Activated naive CD8-positive, alpha-beta T cell treated with anti-CD3 and anti-CD28 coated beads, Interleukin-2, amount 50 U/mL, for 24 hours (primary cell): ENCODE measurements around the gene ZDHHC4.
"Not testable (repeated sequence)": the region's sequence is repeated elsewhere in the genome, so short reads cannot be mapped to it uniquely, and the experiment has no call there.

ENCODE experiments used
- ATAC-seq: fragments of 150-1000 bp; cut with Tn5 transposase; one replicate; pipeline ENCODE4 v1.10.0; 2021
- DNase-seq: peaks from one replicate; pipeline ENCODE4 v3.0.0; 2021
- H3K27ac Mint-ChIP-seq: one replicate; pipeline ENCODE4 v1.8.0; 2021; ENCODE audit warnings: mild to moderate bottlenecking, mixed read lengths
- H3K27me3 Mint-ChIP-seq: one replicate; pipeline ENCODE4 v1.8.0; 2021; ENCODE audit warnings: mixed read lengths
- H3K36me3 Mint-ChIP-seq: one replicate; pipeline ENCODE4 v1.8.0; 2021; ENCODE audit warnings: low read depth, mixed read lengths
- H3K4me1 Mint-ChIP-seq: one replicate; pipeline ENCODE4 v1.8.0; 2021; ENCODE audit warnings: mixed read lengths
- H3K4me3 Mint-ChIP-seq: one replicate; pipeline ENCODE4 v1.8.0; 2021; ENCODE audit warnings: mild to moderate bottlenecking, moderate library complexity, mixed read lengths
- H3K9me3 Mint-ChIP-seq: one replicate; pipeline ENCODE4 v1.8.0; 2021; ENCODE audit warnings: mixed read lengths

The ZDHHC4 gene

DNA sequence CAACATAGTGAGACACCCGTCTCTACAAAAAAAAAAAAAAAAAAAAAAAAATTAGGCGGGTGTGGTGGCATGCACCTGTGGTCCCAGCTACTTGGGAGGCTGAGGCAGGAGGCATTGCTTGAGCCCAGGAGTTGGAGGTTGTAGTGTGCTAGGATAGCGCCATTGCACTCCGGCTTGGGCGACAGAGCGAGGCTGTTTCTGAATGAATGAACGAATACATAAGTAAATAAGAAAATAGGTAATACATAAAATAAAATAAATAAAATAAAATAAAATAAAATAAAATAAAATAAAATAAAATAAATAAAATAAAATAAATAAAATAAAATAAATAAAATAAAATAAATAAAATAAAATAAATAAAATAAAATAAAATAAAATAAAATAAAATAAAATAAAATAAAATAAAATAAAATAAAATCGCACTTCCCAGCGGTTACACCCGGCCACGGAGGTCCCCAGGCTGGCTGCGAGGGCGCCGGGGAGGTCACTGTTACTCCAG lies 336 bp upstream of the ZDHHC4 start:
- not testable (repeated sequence) for ATAC-seq, DNase-seq, H3K27me3 Mint-ChIP-seq, H3K36me3 Mint-ChIP-seq, H3K27ac Mint-ChIP-seq, H3K9me3 Mint-ChIP-seq
- Mint-ChIP-seq H3K4me3 (peak overlapping the region; percentile 83), H3K4me1 (peaks cover 13% of the 10 kb centered on the region)

DNA sequence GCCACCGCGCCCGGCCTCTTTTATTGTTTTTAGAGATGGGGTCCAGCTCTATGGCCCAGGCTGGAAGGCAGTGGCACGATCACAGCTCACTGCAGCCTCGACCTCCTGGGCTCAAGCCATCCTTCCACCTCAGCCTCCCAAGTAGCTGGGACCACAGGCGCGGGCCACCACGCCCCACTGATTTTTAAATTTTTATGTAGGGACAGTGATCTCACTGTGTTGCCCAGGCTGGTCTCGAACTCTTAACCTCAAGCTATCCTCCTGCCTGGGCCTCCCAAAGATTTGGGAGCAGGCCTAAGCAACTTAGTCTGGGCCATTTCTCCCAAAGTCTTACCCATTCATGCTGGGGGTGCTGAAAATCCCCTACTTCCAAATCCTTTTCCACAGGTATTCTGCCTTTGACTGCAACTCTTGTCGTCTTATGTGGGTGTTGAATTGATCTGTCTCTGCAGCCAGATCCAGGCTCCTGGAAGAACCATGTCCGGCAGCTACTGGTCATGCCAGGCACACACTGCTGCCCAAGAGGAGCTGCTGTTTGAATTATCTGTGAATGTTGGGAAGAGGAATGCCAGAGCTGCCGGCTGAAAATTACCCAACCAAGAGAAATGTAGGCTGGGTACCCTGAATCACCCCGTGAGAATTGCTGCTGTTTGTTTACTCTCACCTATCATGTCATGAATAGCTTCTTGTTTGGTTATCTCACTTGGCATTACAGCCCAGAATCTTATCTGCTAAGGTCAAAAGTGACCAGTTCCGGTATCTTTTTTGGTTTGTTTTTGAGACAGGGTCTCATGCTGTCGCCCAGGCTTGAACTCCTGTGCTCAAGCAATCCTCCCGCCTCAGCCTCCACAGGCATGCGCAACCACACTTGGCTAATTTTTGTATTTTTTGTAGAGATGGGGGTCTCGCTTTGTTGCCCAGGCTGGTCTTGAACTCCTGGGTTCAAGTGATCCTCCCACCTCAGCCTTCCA lies 1.1 kb downstream of the ZDHHC4 start:
- peaks cover 12% of the 10 kb centered on the region for H3K36me3 Mint-ChIP-seq
- no peak for DNase-seq
- no peak for ATAC-seq
- H3K4me1 Mint-ChIP-seq = peaks cover 13% of the 10 kb centered on the region
- peak overlapping the region; percentile 83 for H3K4me3 Mint-ChIP-seq
- peak overlapping the region; percentile 78 for H3K27ac Mint-ChIP-seq
- no peaks in the 10 kb centered on the region for H3K27me3 Mint-ChIP-seq
- H3K9me3 Mint-ChIP-seq = no peaks in the 10 kb centered on the region

DNA sequence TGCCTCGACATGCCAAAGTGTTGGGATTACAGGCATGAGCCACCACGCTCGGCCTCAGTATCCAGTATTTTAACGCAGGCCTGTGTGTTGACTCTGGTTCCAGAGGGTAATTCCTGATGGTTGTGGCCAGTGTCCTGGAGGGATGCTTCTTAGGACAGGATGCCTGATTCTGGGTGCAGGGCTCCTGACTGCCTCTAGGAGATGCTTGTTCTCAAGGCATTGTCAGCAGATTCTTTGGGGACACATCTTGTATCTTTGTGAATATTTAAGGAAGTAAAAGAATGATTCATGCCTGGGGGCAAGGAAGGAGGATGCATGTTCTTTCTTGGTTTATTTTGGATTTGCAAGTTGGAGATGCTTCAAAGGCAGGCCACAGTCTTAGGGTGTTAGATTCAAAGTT lies 2.2 kb downstream of the ZDHHC4 start:
- peaks cover 14% of the 10 kb centered on the region for H3K36me3 Mint-ChIP-seq
- peaks cover 13% of the 10 kb centered on the region for H3K4me1 Mint-ChIP-seq
- no peak for ATAC-seq
- H3K27ac Mint-ChIP-seq = no peak overlapping the region
- H3K9me3 Mint-ChIP-seq = no peaks in the 10 kb centered on the region
- DNase-seq = no peak
- H3K27me3 Mint-ChIP-seq = no peaks in the 10 kb centered on the region
- no peak overlapping the region for H3K4me3 Mint-ChIP-seq

DNA sequence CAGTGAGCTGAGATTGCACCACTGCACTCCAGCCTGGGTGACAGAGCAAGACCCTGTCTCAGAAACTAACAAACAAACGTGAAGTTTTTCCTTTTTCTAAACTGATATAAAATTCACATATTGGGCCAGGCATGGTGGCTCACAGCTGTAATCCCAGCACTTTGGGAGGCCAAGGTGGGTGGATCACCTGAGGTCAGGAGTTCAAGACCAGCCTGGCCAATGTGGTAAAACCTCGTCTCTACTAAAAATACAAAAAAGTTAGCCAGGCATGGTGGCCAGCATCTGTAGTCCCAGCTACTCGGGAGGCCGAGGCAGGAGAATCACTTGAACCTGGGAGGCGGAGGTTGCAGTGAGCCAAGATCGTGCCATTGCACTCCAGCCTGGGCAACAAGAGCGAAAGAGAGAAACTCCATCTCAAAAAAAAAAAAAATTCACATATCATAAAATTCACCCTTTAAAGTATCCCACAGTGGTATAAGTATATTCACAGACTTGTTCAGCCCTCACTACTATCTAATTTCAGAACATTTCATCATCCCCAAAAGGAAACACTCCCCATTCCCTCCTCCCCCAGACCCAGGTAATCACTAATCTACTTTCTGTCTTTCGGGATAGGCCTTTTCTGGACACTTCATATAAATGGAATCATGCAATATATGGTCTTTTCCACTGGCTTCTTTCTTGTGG lies 8.6 kb downstream of the ZDHHC4 start:
- H3K4me1 Mint-ChIP-seq, H3K27me3 Mint-ChIP-seq: not testable (repeated sequence)

DNA sequence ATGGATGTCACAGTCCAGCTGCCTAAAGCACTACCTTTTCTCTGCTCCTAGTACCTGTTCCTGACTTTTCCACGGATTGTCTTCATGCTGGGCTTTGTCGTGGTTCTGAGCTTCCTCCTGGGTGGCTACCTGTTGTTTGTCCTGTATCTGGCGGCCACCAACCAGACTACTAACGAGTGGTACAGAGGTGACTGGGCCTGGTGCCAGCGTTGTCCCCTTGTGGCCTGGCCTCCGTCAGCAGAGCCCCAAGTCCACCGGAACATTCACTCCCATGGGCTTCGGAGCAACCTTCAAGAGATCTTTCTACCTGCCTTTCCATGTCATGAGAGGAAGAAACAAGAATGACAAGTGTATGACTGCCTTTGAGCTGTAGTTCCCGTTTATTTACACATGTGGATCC lies 11.3 kb downstream of the ZDHHC4 start:
- no peaks in the 10 kb centered on the region for H3K9me3 Mint-ChIP-seq
- H3K36me3 Mint-ChIP-seq = peaks cover 38% of the 10 kb centered on the region
- peak overlapping the region; percentile 45 for H3K4me3 Mint-ChIP-seq
- H3K4me1 Mint-ChIP-seq = peaks cover 14% of the 10 kb centered on the region
- peak overlapping the region; percentile 37 for H3K27ac Mint-ChIP-seq
- ATAC-seq (no peak), DNase-seq (no peak)
- no peaks in the 10 kb centered on the region for H3K27me3 Mint-ChIP-seq

More for the DNA sequence above, 8.6 kb downstream of the ZDHHC4 start:
- not testable (repeated sequence) for DNase-seq, H3K4me3 Mint-ChIP-seq, H3K27ac Mint-ChIP-seq, ATAC-seq, H3K9me3 Mint-ChIP-seq
- peaks cover 39% of the 10 kb centered on the region for H3K36me3 Mint-ChIP-seq

DNA sequence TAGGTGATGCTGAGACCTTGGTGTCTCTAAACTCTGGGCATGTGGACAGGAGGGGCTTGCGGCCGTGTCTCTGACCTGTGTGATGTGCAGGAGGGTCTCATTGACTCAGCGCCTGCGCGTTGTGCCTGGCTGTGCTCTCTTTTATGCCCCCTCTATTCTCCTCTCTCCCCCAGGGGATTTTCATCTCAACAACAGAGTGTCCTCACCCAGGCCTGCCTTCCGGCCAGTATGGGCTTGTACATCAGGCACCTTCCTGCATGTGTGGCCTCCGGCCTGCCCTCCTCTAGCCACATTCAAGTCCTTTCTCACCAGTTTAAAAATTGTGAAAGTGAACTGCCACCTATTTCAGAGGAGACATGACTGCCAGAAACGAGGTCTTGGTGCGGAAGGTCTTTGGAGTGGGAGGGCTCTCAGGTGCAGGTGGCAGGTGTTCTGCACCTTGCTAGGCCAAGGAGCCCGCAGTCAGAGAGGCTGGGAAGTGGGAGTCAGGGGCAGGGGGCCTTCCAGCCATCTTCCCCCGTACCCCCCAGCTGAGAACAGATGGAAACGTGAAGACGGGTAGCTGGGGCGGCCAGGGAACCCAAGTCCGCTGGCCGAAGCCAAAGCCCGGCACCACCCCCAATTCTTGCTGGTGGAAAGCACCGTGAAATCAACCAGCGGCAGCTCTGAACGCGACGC lies 12.0 kb downstream of the ZDHHC4 start:
- H3K36me3 Mint-ChIP-seq = peaks cover 43% of the 10 kb centered on the region
- H3K4me1 Mint-ChIP-seq = peaks cover 14% of the 10 kb centered on the region
- no peaks in the 10 kb centered on the region for H3K9me3 Mint-ChIP-seq
- H3K27me3 Mint-ChIP-seq = no peaks in the 10 kb centered on the region
- H3K4me3 Mint-ChIP-seq = peak overlapping the region; percentile 75
- DNase-seq (no peak), ATAC-seq (no peak)
- H3K27ac Mint-ChIP-seq = peak overlapping the region; percentile 69

DNA sequence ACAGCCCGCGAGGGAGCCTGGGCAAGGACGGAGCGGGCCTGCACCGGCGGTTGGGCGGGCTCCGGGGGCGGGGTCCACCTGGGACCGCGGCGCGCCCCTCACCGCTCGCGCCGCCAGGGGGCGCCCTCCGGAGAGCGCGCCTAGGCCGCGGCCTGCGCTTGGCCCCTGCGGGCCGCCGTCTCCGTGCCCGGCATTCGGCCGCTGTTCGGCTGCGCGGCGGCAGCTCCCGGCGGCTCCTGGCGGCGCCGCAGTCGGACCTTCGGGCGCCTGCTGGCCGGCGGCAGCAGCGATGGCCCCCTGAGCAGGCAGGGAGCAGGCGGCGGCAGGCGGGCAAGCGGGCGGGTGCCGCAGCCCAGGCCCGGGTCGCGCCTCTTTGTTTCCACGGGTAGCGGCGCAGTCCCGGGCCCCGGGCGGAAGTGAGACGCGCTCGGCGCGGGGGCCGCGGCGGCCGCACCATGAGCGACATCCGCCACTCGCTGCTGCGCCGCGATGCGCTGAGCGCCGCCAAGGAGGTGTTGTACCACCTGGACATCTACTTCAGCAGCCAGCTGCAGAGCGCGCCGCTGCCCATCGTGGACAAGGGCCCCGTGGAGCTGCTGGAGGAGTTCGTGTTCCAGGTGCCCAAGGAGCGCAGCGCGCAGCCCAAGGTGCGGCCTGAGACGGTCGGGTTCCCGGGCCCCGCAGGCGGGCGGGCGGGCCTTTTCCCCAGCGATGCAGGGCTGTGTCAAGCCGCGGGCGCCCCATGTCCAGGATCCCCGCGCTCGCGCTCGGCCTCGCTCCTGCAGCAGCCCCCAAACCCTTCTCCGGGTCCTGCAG lies 12.8 kb downstream of the ZDHHC4 start, which contains the start of gene INTS15:
Gene INTS15, plus strand, starts transcription at position 193 of the 816 bp plus-strand sequence. Its CDS starts 263 bp downstream, at position 456.
- DNase-seq = peak; percentile 88

DNA sequence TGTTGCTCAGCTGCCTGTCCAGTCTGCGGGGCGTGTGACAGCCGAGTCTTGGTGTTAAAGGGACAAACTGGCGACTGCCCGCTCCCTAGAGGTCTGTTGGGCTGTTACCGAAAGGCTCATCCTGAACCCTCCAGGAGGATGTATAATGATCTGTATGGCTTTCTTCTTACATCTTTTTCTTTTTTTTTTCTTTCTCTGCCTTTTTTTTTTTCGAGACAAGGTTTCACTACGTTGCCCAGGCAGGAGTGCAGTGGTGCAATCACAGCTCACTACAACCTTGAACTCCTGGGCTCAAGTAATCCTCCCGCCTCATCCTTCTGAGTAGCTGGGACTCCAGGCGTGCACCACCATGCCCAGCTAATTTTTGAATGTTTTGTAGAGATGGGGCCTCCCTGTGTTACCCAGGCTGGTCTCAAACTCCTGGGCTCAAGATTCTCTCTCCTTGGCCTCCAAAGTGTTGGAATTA lies 13.4 kb downstream of the ZDHHC4 start:
- Mint-ChIP-seq H3K27me3 (no peaks in the 10 kb centered on the region), H3K4me3 (peak overlapping the region; percentile 93), H3K27ac (peak overlapping the region; percentile 91), H3K9me3 (no peaks in the 10 kb centered on the region), H3K4me1 (peaks cover 14% of the 10 kb centered on the region), H3K36me3 (peaks cover 36% of the 10 kb centered on the region)
- DNase-seq (no peak), ATAC-seq (no peak)

More for the DNA sequence above, 12.8 kb downstream of the ZDHHC4 start, which contains the start of gene INTS15:
- Mint-ChIP-seq H3K27me3 (no peaks in the 10 kb centered on the region), H3K36me3 (peaks cover 38% of the 10 kb centered on the region), H3K4me3 (peak within 1 kb of the TSS; percentile 93), H3K9me3 (no peaks in the 10 kb centered on the region), H3K27ac (peak within 1 kb of the TSS; percentile 91), H3K4me1 (peaks cover 14% of the 10 kb centered on the region)
- peak; percentile 94 for ATAC-seq

DNA sequence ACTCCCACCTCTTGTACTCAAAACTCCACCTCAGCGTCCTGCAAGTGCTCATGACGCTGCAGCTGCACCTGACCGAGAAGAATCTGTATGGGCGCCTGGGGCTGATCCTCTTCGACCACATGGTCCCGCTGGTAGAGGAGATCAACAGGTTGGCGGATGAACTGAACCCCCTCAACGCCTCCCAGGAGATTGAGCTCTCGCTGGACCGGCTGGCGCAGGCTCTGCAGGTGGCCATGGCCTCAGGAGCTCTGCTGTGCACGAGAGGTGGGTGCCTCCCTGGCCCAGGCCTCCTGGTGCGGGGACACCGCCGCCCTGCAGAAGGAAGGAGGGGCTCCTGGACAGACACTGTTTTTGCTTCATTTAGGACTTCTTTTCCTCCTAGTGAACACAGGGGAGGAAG lies 22.8 kb downstream of the ZDHHC4 start:
- DNase-seq (no peak), ATAC-seq (no peak)
- Mint-ChIP-seq H3K27ac (no peak overlapping the region), H3K9me3 (no peaks in the 10 kb centered on the region), H3K4me1 (peaks cover 2% of the 10 kb centered on the region), H3K27me3 (no peaks in the 10 kb centered on the region), H3K4me3 (no peak overlapping the region), H3K36me3 (peaks cover 37% of the 10 kb centered on the region)

DNA sequence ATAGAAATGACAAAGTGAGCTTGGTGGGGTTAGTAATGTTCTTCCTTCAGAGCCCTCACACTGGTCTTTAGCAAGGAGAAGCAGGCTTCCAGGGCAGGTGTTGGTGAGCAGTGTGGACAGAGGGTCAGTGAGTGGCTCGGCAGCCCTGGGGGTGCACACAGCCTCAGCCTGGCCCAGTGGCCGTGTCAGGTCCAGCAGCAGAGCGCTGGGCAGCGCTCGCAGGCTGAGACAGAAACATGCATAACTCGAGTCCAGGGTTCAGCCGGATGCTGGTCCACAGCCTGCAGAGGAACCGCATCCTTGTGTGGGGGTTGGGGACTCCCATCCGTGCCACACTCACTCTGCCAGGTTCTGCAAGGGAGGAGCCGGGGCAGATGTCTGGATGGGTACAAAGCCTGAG lies 27.2 kb downstream of the ZDHHC4 start:
- Mint-ChIP-seq H3K36me3 (peaks cover 24% of the 10 kb centered on the region), H3K27ac (no peak overlapping the region), H3K27me3 (no peaks in the 10 kb centered on the region), H3K4me1 (peaks cover 2% of the 10 kb centered on the region), H3K4me3 (no peak overlapping the region), H3K9me3 (no peaks in the 10 kb centered on the region)
- ATAC-seq (no peak), DNase-seq (no peak)

DNA sequence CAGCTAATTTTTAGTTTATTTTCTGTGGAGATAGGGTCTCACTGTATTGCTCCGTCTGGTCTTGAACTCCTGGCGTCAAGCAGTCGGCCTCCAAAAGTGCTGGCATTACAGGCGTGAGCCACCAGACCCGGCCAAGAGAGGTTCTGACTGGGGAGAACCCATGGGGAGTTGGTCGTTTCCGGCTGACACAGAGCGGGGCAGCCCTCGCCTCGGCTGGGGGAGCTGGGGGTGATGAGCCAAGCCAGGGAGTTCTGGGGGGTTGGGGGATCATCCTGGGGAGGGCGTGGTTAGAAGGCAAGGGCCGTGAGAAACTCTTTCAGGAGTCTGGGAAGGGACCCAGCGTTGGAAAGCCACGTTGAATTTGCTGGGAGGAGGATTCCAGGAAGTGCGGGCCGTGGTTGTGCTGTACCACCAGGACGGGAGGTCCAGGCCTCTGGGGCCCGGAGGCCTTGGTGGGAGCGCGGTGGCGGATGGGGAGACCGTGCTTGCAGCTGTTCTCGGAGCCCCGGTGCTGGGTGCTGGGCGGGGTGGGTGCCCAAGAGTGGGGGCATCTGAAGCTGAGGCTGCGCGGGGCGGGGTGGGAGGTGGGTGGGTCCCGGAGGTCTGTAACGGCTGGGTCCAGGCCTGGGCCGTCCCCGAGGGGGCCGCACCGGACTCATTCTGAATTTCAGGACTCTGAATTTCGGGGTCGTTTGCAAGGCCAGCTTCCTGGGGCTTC lies 29.8 kb downstream of the ZDHHC4 start:
- Mint-ChIP-seq H3K36me3 (peaks cover 20% of the 10 kb centered on the region), H3K4me3 (no peak overlapping the region), H3K27ac (no peak overlapping the region), H3K9me3 (no peaks in the 10 kb centered on the region), H3K4me1 (peaks cover 2% of the 10 kb centered on the region), H3K27me3 (no peaks in the 10 kb centered on the region)
- ATAC-seq (no peak), DNase-seq (no peak)

DNA sequence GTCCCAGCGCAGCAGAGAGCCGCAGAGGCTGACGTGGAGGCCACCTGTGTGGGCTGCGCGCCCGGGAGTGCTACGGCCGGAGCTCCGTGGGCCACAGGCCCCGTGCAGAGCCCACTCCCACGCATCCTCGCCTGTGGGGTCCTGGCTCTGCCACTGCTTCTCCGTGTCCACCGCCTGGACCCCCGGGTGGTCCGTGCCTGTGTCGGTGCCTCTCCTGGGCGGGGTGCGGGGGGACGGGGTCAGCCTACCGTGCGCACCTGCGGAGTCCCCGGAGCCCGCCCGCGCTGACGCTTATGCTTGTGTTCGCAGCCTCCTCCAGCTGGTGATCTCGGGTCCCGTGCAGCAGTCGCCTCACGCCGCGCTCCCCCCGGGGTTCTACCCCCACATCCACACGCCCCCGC lies 30.4 kb downstream of the ZDHHC4 start:
- Mint-ChIP-seq H3K27me3 (no peaks in the 10 kb centered on the region), H3K4me1 (no peaks in the 10 kb centered on the region), H3K27ac (no peak overlapping the region), H3K36me3 (peaks cover 14% of the 10 kb centered on the region), H3K9me3 (no peaks in the 10 kb centered on the region), H3K4me3 (no peak overlapping the region)
- ATAC-seq = no peak
- DNase-seq = no peak

DNA sequence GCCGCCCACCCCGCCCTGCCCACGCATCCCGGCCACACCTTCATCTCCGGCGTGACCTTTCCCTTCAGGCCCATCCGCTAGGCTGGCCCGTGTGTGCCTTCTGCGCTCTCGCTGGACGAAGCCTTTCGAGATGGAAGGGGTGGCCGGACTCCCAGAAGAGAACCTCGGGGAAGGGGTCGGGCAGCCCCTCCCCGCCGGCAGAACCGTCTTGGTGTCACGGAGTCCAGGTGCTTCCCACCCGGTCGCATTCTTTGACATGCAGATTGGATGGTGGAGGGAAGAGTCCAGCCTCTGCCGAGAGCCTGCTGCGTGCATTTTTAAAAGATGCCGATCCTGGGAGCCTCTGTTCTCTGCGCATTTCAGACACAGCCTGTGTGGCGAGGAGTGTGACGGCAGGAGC lies 30.8 kb downstream of the ZDHHC4 start:
- no peak overlapping the region for H3K27ac Mint-ChIP-seq
- ATAC-seq (no peak), DNase-seq (no peak)
- H3K9me3 Mint-ChIP-seq = no peaks in the 10 kb centered on the region
- no peaks in the 10 kb centered on the region for H3K4me1 Mint-ChIP-seq
- H3K36me3 Mint-ChIP-seq = peaks cover 12% of the 10 kb centered on the region
- H3K27me3 Mint-ChIP-seq = no peaks in the 10 kb centered on the region
- no peak overlapping the region for H3K4me3 Mint-ChIP-seq
